Panc1 (cell line): ENCODE data around the gene ATXN10. TPM values are rescaled to one million over a fixed set of nuclear protein-coding genes. Genes with fewer than 3 reads are reported as not detected.

Source experiments
- ATAC-seq: fragments of 200-7000 bp; cut with Tn5 transposase; 2 replicates; pipeline ENCODE4 v1.9.1; 2020; ENCODE audit warnings: mild to moderate bottlenecking, moderate library complexity
- BruUV-seq: library from RNA; stranded (reverse); fragments of 400-500 nt; replicated peaks from 2 replicates; lab custom pipeline; 2021; lab: Mats Ljungman, UMichigan
- CTCF ChIA-PET: fragments of 300-600 bp; sonication (Branson Sonifier 250); formaldehyde crosslinking; loops from one replicate; lab custom pipeline; 2022; ENCODE audit warnings: antibody characterized with exemption; lab: Charles Lee
- POLR2A ChIA-PET: fragments of 300-600 bp; sonication (Branson Sonifier 250); formaldehyde crosslinking; loops from one replicate; lab custom pipeline; 2022; ENCODE audit warnings: antibody characterized with exemption; lab: Charles Lee
- DNase-seq: peaks from one replicate; pipeline ENCODE4 v3.0.0-alpha.2; 2010; ENCODE audit warnings: low read depth, low spot score
- H3K27ac ChIP-seq: 2 replicates; pipeline ENCODE4 v1.5.1; 2011; ENCODE audit warnings: mild to moderate bottlenecking, low read length, inconsistent platforms
- H3K27me3 ChIP-seq: fragments of 200-500 bp; sonication (Bioruptor generic); 2 replicates; pipeline ENCODE4 v1.6.0; 2014; ENCODE audit warnings: low read length, inconsistent platforms; ENCODE audit not compliant: control insufficient read depth, insufficient read depth
- H3K36me3 ChIP-seq: fragments of 200-500 bp; sonication (Bioruptor generic); 2 replicates; pipeline ENCODE4 v1.5.1; 2014; ENCODE audit warnings: inconsistent platforms, mild to moderate bottlenecking, low read length, moderate library complexity; ENCODE audit not compliant: control insufficient read depth, insufficient read depth
- H3K4me1 ChIP-seq: 2 replicates; pipeline ENCODE4 v1.5.1; 2011; ENCODE audit warnings: inconsistent platforms, mild to moderate bottlenecking, low read length, moderate library complexity; ENCODE audit not compliant: control insufficient read depth, insufficient read depth
- H3K4me3 ChIP-seq, 2 experiments: 2 replicates each; pipeline ENCODE4 v1.5.1; 2011 to 2012; ENCODE audit warnings: low read depth in 2 of 2, low read length in 2 of 2, mild to moderate bottlenecking in 2 of 2, inconsistent platforms in 1 of 2, moderate library complexity in 1 of 2
- H3K9me3 ChIP-seq: fragments of 200-500 bp; sonication (Bioruptor generic); 2 replicates; pipeline ENCODE4 v1.5.1; 2014; ENCODE audit warnings: low read depth, mild to moderate bottlenecking, inconsistent platforms, low read length, moderate library complexity; ENCODE audit not compliant: control insufficient read depth, insufficient read depth
- POLR2AphosphoS5 ChIP-seq: IDR thresholded peaks from 2 replicates; pipeline ENCODE4 v1.6.1; 2012; ENCODE audit warnings: mild to moderate bottlenecking, low read depth, low read length, moderate library complexity
- SIN3A ChIP-seq: IDR thresholded peaks from 2 replicates; pipeline ENCODE4 v1.6.1; 2012; ENCODE audit warnings: low read depth, mild to moderate bottlenecking, low read length, moderate library complexity, borderline replicate concordance; ENCODE audit not compliant: insufficient read depth
- TCF7L2 ChIP-seq: IDR thresholded peaks from 2 replicates; pipeline ENCODE4 v1.6.1; 2011; ENCODE audit warnings: mild to moderate bottlenecking, low read depth, low read length, inconsistent platforms
- in situ Hi-C: cut with HindIII; loops from 2 replicates; pipeline ENCODE4 v1.10.0; 2016; ENCODE audit warnings: low sequenced_read_pairs, low pct_unique_long_range_greater_than_20kb
- intact Hi-C: fragments of 100-400 bp; cut with micrococcal nuclease; formaldehyde crosslinking; loops from one replicate; pipeline ENCODE4 v1.10.0; 2022; ENCODE audit not compliant: unreplicated experiment
- total RNA-seq: library from RNA; stranded (reverse); gene quantifications from one replicate; pipeline ENCODE4 v1.2.1, GENCODE V29; 2021; ENCODE audit not compliant: unreplicated experiment
- TF ChIP-seq, protein P1 (sequence below), 2 experiments: IDR thresholded peaks; 2 replicates each; pipeline ENCODE4 v1.6.1; 2011 to 2012; ENCODE audit warnings: low read depth in 2 of 2, control low read depth in 1 of 2, low read length in 1 of 2, mild to moderate bottlenecking in 1 of 2, moderate library complexity in 1 of 2; ENCODE audit not compliant: insufficient read depth in 1 of 2
- TF ChIP-seq, protein P2 (sequence below): fragments of 450-650 bp; IDR thresholded peaks from 2 replicates; pipeline ENCODE4 v1.5.1; 2017; ENCODE audit warnings: mild to moderate bottlenecking

The ATXN10 gene
- total RNA-seq, 1 experiment from 2014 or later, result 184 TPM

DNA sequence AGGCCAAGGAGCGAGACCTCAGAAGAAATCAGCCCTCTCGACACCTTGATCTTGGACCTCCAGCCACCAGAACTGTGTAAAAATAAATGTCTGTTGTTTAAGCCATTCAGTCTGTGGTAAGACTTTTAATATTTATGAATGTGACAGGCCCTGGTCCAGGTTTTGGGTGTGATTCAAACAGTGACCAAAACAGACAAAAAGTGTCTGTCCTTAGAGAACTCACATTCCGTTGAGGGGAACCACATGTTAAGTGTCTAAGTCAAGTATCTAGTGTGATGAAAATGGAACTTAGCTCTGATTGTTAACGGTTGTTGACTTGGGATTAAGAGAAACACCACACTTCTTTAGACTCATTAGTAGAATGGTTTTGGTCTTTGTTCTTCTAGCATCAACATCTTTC is 22.2 kb downstream of the ATXN10 start:
- TF ChIP-seq SIN3A (no peak), TCF7L2 (no peak), POLR2AphosphoS5 (no peak)
- TF ChIP-seq, protein P1, sequence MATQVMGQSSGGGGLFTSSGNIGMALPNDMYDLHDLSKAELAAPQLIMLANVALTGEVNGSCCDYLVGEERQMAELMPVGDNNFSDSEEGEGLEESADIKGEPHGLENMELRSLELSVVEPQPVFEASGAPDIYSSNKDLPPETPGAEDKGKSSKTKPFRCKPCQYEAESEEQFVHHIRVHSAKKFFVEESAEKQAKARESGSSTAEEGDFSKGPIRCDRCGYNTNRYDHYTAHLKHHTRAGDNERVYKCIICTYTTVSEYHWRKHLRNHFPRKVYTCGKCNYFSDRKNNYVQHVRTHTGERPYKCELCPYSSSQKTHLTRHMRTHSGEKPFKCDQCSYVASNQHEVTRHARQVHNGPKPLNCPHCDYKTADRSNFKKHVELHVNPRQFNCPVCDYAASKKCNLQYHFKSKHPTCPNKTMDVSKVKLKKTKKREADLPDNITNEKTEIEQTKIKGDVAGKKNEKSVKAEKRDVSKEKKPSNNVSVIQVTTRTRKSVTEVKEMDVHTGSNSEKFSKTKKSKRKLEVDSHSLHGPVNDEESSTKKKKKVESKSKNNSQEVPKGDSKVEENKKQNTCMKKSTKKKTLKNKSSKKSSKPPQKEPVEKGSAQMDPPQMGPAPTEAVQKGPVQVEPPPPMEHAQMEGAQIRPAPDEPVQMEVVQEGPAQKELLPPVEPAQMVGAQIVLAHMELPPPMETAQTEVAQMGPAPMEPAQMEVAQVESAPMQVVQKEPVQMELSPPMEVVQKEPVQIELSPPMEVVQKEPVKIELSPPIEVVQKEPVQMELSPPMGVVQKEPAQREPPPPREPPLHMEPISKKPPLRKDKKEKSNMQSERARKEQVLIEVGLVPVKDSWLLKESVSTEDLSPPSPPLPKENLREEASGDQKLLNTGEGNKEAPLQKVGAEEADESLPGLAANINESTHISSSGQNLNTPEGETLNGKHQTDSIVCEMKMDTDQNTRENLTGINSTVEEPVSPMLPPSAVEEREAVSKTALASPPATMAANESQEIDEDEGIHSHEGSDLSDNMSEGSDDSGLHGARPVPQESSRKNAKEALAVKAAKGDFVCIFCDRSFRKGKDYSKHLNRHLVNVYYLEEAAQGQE (IDR thresholded peaks at IDR 0.05; ENCODE audit: insufficient read depth in 1 of 2, low read depth in 2 of 2, low read length in 1 of 2), result no peak
- TF ChIP-seq, protein P2, sequence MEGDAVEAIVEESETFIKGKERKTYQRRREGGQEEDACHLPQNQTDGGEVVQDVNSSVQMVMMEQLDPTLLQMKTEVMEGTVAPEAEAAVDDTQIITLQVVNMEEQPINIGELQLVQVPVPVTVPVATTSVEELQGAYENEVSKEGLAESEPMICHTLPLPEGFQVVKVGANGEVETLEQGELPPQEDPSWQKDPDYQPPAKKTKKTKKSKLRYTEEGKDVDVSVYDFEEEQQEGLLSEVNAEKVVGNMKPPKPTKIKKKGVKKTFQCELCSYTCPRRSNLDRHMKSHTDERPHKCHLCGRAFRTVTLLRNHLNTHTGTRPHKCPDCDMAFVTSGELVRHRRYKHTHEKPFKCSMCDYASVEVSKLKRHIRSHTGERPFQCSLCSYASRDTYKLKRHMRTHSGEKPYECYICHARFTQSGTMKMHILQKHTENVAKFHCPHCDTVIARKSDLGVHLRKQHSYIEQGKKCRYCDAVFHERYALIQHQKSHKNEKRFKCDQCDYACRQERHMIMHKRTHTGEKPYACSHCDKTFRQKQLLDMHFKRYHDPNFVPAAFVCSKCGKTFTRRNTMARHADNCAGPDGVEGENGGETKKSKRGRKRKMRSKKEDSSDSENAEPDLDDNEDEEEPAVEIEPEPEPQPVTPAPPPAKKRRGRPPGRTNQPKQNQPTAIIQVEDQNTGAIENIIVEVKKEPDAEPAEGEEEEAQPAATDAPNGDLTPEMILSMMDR, result no peak
- no peaks in the 10 kb centered on the region; the same call in 1 of the 2 replicates for H3K36me3 ChIP-seq
- H3K4me3 ChIP-seq, result no peak overlapping the region
- H3K27me3 ChIP-seq, result no peaks in the 10 kb centered on the region
- no peaks in the 10 kb centered on the region for H3K9me3 ChIP-seq
- peak overlapping the region; percentile 89; the same call in 1 of the 2 replicates for H3K27ac ChIP-seq
- DNase-seq, result no peak
- in situ Hi-C loops (no loop called here), intact Hi-C loops (no loop called here)
- peaks cover 30% of the 10 kb centered on the region for H3K4me1 ChIP-seq
- ATAC-seq, result no peak
- no TSS peak for BruUV-seq
- ChIA-PET CTCF (no interaction called here), POLR2A (no interaction called here)

DNA sequence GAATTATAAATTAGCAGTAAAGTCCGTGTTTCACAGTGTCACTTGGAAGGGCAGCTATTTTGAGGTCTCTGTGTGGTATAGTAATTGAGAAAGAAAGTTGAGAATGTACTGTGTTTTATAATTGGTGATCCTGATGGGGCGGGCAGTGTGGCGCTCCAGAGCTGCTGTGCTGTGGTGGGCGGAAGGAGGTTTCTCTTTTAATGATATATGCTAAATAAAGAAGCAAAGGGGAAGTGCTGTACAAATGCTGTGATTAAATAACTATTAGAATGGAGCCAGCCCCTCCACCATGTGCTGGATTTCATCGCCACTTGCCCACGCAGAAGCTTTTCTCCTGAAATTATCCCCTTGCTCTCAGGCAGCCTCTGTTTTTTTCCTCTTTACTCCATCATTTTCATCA is 24.6 kb downstream of the ATXN10 start:
- CTCF ChIA-PET, result no interaction called here
- in situ Hi-C loops, result no loop called here
- POLR2A ChIA-PET, result no interaction called here

More for the DNA sequence above, 24.6 kb downstream of the ATXN10 start:
- ATAC-seq, result no peak
- Histone ChIP-seq H3K4me3 (no peak overlapping the region), H3K36me3 (peaks cover 2% of the 10 kb centered on the region; the same call in 1 of the 2 replicates), H3K27me3 (no peaks in the 10 kb centered on the region), H3K4me1 (peaks cover 8% of the 10 kb centered on the region), H3K9me3 (no peaks in the 10 kb centered on the region), H3K27ac (no peak overlapping the region)
- TF ChIP-seq, protein P2, result no peak
- TF ChIP-seq SIN3A, result no peak
- TF ChIP-seq, protein P1 (IDR thresholded peaks at IDR 0.05; ENCODE audit: insufficient read depth in 1 of 2, low read depth in 2 of 2, low read length in 1 of 2), result no peak
- no peak for TF ChIP-seq POLR2AphosphoS5
- no peak for TF ChIP-seq TCF7L2
- intact Hi-C loops, result no loop called here
- no TSS peak for BruUV-seq
- no peak for DNase-seq
